Measurements from ENCODE around the gene SMAGP. TPM values are rescaled to one million over a fixed set of nuclear protein-coding genes. Genes with fewer than 3 reads are reported as not detected.
A peak's percentile ranks its signal among the peaks of the same experiment; 100 is the strongest.
"Not testable (repeated sequence)": the region's sequence is repeated elsewhere in the genome, so short reads cannot be mapped to it uniquely, and the experiment has no call there.

The SMAGP gene
- total RNA-seq, 1 donor, result 5.2 TPM

GRCh38 chr12:51295651-51296050 is 25.4 kb upstream of the SMAGP start:
- DNase-seq (ENCODE audit: low read depth), result no peak
- TF ChIP-seq CTCF (IDR thresholded peaks at IDR 0.05; ENCODE audit: insufficient read depth, low read depth, low read length), result no peak
- no peak overlapping the region for H3K4me3 ChIP-seq (ENCODE audit: low read depth, low read length)

GRCh38 chr12:51294097-51294496 is 23.9 kb upstream of the SMAGP start:
- not testable (repeated sequence) for H3K4me3 ChIP-seq (ENCODE audit: low read depth, low read length); DNase-seq (ENCODE audit: low read depth)

GRCh38 chr12:51293696-51294095 is 23.5 kb upstream of the SMAGP start:
- DNase-seq (ENCODE audit: low read depth), result no peak
- no peak for TF ChIP-seq CTCF (IDR thresholded peaks at IDR 0.05; ENCODE audit: insufficient read depth, low read depth, low read length)
- H3K4me3 ChIP-seq (ENCODE audit: low read depth, low read length), result no peak overlapping the region

GRCh38 chr12:51291603-51292513 is 21.6 kb upstream of the SMAGP start:
- not testable (repeated sequence) for H3K4me3 ChIP-seq (ENCODE audit: low read depth, low read length); DNase-seq (ENCODE audit: low read depth)

GRCh38 chr12:51285843-51286242 is 15.6 kb upstream of the SMAGP start:
- no peak for TF ChIP-seq CTCF (IDR thresholded peaks at IDR 0.05; ENCODE audit: insufficient read depth, low read depth, low read length)
- DNase-seq (ENCODE audit: low read depth), result no peak
- no peak overlapping the region for H3K4me3 ChIP-seq (ENCODE audit: low read depth, low read length)

GRCh38 chr12:51281202-51281924 is 11.1 kb upstream of the SMAGP start:
- DNase-seq (ENCODE audit: low read depth), result peak; percentile 44
- no peak overlapping the region for H3K4me3 ChIP-seq (ENCODE audit: low read depth, low read length)
- no peak for TF ChIP-seq CTCF (IDR thresholded peaks at IDR 0.05; ENCODE audit: insufficient read depth, low read depth, low read length)

GRCh38 chr12:51275088-51275487 is 4.9 kb upstream of the SMAGP start:
- DNase-seq (ENCODE audit: low read depth), result no peak
- no peak overlapping the region for H3K4me3 ChIP-seq (ENCODE audit: low read depth, low read length)
- no peak for TF ChIP-seq CTCF (IDR thresholded peaks at IDR 0.05; ENCODE audit: insufficient read depth, low read depth, low read length)

- H3K4me3 ChIP-seq (ENCODE audit: low read depth, low read length); DNase-seq (ENCODE audit: low read depth): not testable (repeated sequence)
These were observed 2.6 kb upstream of the SMAGP start for GRCh38 chr12:51272810-51273209.

Data from fibroblast of villous mesenchyme (primary cell).